Left kidney (tissue), 8 donors: ENCODE data around the gene PRKAA2. TPM values are rescaled to one million over a fixed set of nuclear protein-coding genes. Genes with fewer than 3 reads are reported as not detected.
"Not testable (repeated sequence)": the region's sequence is repeated elsewhere in the genome, so short reads cannot be mapped to it uniquely, and the experiment has no call there.

Experiments used
- DNase-seq: peaks from one replicate; pipeline ENCODE4 v3.0.0-alpha.2; 2013
- long read RNA-seq, 8 donors: transcript quantifications; one replicate each; lab custom pipeline, GENCODE V29; 2026
- polyA plus RNA-seq: library from polyadenylated mRNA; unstranded; fragments of 120-200 nt; gene quantifications from one replicate; pipeline ENCODE4 v1.2.1, GENCODE V29; 2013; ENCODE audit not compliant: insufficient read length

The PRKAA2 gene
- 22.5 TPM for polyA plus RNA-seq
- long read RNA-seq, donor 1, partial matches to known transcripts, result 6 of 6 reads
- long read RNA-seq, donor 1, other reads (novel, unspliced or antisense), result 0 of 6 reads
- long read RNA-seq, donor 2, full-length matches to known transcripts, result 2 of 2 reads
- long read RNA-seq, donor 2, partial matches to known transcripts, result 0 of 2 reads
- long read RNA-seq, donor 2, other reads (novel, unspliced or antisense), result 0 of 2 reads
- long read RNA-seq, donor 3, result 0 reads
- long read RNA-seq, donor 4, result 0 reads
- long read RNA-seq, donor 5, result 0 reads
- long read RNA-seq, donor 6, full-length matches to known transcripts, result 1 of 1 reads
- long read RNA-seq, donor 6, partial matches to known transcripts, result 0 of 1 reads
- long read RNA-seq, donor 6, other reads (novel, unspliced or antisense), result 0 of 1 reads
- long read RNA-seq, donor 7, result 0 reads
- long read RNA-seq, donor 8, full-length matches to known transcripts, result 1 of 1 reads
- long read RNA-seq, donor 8, partial matches to known transcripts, result 0 of 1 reads
- long read RNA-seq, donor 8, other reads (novel, unspliced or antisense), result 0 of 1 reads

- DNase-seq, result peak; percentile 53
Observed at GRCh38 chr1:56644919-56645676, at the start of gene PRKAA2. TSS of gene PRKAA2 (plus strand) at chr1:56645314. CDS start at chr1:56645388, 74 bp downstream.

- DNase-seq, result not testable (repeated sequence)
Observed at GRCh38 chr1:56595397-56596191, 49.5 kb upstream of the PRKAA2 start.

- DNase-seq, result not testable (repeated sequence)
Observed at GRCh38 chr1:56610097-56610496, 35.0 kb upstream of the PRKAA2 start.

- not testable (repeated sequence) for DNase-seq
Observed at GRCh38 chr1:56610770-56611169, 34.3 kb upstream of the PRKAA2 start.

GRCh38 chr1:56617141-56617540 is 28.0 kb upstream of the PRKAA2 start:
- DNase-seq, result no peak

GRCh38 chr1:56625819-56626440 is 19.2 kb upstream of the PRKAA2 start:
- no peak for DNase-seq

- no peak for DNase-seq
Observed at GRCh38 chr1:56626546-56626945, 18.6 kb upstream of the PRKAA2 start.

GRCh38 chr1:56627019-56627635 is 18.0 kb upstream of the PRKAA2 start:
- DNase-seq, result no peak

- no peak for DNase-seq
Observed at GRCh38 chr1:56627636-56628039, 17.5 kb upstream of the PRKAA2 start.

GRCh38 chr1:56630786-56631185 is 14.3 kb upstream of the PRKAA2 start:
- no peak for DNase-seq

GRCh38 chr1:56631901-56632300 is 13.2 kb upstream of the PRKAA2 start:
- DNase-seq, result no peak

GRCh38 chr1:56634981-56635380 is 10.1 kb upstream of the PRKAA2 start:
- DNase-seq, result no peak

- no peak for DNase-seq
Observed at GRCh38 chr1:56638248-56638647, 6.9 kb upstream of the PRKAA2 start.

GRCh38 chr1:56639211-56639610 is 5.9 kb upstream of the PRKAA2 start:
- DNase-seq, result no peak

- no peak for DNase-seq
Observed at GRCh38 chr1:56643661-56644060, 1.5 kb upstream of the PRKAA2 start.

- peak; percentile 19 for DNase-seq
Observed at GRCh38 chr1:56644064-56644918, 823 bp upstream of the PRKAA2 start.

GRCh38 chr1:56645677-56646305 is 677 bp downstream of the PRKAA2 start:
- DNase-seq, result peak; percentile 26

- no peak for DNase-seq
Observed at GRCh38 chr1:56646611-56647010, 1.5 kb downstream of the PRKAA2 start.

GRCh38 chr1:56647106-56647505 is 2.0 kb downstream of the PRKAA2 start:
- no peak for DNase-seq

- DNase-seq, result no peak
Observed at GRCh38 chr1:56648546-56648945, 3.4 kb downstream of the PRKAA2 start.
